ENCODE data around the gene NT5DC3.
"Not testable (repeated sequence)": the region's sequence is repeated elsewhere in the genome, so short reads cannot be mapped to it uniquely, and the experiment has no call there.

Gene NT5DC3

DNA sequence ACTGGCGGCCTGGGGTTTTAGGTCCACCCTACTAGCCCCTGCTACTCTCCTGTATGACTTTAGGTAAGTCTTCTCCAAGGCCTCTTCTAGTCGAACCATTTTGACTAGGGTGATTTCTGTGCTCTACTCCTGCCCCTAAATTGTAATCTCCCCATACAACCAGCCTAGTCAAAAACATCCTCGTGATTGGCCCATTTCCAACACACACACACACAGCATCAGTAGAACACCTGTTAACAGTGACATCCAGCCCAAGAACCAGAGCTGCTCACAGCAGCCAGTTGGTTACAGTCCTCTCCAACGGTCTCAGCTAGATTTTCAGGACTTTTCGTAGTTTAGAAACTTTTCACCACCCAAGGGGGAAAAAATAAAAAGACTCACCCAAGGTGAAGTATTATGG lies 30.9 kb downstream of the NT5DC3 start:
- DNase-seq (ENCODE audit: low read depth, low spot score): no peak

GRCh38 chr12:103809639-103810038 lies 31.4 kb downstream of the NT5DC3 start:
- DNase-seq (ENCODE audit: low read depth, low spot score): not testable (repeated sequence)

GRCh38 chr12:103809154-103809553 lies 31.9 kb downstream of the NT5DC3 start:
- DNase-seq (ENCODE audit: low read depth, low spot score): no peak

DNA sequence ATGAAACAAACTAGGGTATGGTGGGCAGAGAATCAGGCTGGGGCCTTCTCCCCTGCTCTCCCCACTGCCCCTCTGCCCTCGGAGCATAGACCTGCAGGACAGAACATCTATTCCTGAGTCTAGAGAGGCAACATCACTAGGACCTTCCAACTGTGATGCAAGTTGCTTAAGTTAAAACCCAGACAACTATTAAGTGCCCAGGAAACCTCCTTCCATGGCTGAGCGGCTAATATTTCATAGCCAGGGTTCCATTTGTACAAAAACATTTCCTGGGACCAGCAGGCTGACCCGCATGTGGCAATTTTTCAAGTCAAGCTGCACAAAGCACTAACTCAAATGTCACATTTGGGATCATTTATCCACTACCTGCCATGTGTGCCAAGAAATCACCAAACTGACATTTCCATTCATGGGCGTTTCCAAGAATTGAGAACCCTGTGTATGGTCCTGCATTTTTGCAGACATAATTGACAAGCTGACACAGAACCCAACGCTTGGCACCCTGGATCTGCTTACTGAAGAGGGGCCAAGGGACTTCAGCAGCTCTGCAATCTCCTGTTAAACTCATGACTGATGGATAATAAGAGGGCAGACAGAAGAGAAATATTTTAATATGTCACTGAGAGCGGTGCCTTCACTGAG lies 32.7 kb downstream of the NT5DC3 start:
- DNase-seq (ENCODE audit: low read depth, low spot score): no peak

- no peak for DNase-seq (ENCODE audit: low read depth, low spot score)
These were observed 33.3 kb downstream of the NT5DC3 start for GRCh38 chr12:103807561-103808238.

DNA sequence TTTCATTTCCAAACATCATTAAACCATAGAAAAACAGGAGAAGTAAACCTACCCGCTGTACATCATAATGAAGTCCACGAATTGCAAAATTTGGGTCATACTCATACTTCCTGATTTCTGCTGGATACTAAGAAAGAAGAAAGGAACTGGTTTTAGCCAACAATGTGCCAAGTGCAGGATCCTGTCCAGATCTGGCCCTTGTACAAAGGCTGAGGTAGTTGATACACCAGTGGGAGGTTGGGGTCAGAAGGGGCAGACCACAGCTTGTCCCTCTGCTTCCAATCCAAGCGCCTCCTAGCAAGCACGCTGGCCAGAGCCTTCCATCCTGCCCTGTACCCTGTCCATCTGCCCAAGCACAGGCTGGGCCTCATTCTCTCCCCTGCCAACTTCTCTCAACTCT lies 34.2 kb downstream of the NT5DC3 start:
- no peak for DNase-seq (ENCODE audit: low read depth, low spot score)

DNA sequence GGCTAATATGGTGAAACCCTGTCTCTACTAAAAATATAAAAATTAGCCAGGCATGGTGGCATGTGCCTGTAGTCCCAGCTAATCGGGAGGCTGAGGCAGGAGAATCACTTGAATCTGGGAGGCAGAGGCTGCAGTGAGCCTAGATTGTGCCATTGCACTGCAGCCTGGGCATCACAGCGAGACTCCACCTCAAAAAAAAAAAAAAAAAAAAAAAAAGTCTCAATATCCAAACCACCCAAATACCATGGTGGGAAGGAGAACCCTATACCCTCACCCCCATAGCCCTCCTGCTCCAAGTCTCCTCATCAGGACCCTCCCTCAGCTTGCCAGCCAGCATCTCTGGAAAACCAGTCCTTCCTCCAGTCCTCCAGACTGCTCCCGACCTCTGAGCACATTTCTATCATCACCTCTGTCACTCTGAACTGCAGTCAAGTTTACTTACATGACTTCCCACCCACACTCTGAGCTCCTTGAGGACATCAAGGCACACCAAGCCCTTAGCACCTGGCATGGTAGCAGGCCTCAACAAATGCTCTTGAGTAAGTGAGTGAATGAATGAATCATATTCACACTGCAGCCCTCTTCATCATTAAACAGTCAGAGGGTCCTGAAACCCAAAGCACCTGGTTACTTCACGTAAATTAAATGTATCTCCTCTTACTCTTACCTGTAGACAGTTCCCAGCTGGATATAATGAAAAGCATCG lies 35.2 kb downstream of the NT5DC3 start:
- DNase-seq (ENCODE audit: low read depth, low spot score): no peak

DNA sequence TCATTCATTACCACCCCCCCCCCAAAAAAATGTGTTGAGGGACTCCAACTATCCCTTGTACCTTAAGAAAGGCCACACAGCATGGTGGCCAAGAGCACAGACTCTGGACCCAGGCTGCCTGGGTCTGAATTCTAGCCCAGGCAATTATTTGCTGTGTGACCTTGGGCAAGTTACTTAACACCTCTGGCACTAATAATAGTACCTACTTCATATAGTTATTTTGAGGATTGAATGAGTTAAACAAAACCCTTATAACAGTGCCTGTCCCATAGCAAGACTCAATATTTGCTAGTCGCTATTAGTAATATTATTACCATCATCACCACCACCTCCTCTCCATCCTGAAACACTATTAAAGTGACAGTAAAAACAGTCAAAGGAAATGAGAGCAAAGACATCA lies 37.2 kb downstream of the NT5DC3 start:
- no peak for DNase-seq (ENCODE audit: low read depth, low spot score)

GRCh38 chr12:103802586-103802886 lies 38.5 kb downstream of the NT5DC3 start:
- no peak for DNase-seq (ENCODE audit: low read depth, low spot score)

- DNase-seq (ENCODE audit: low read depth, low spot score): no peak
These were observed 39.1 kb downstream of the NT5DC3 start for GRCh38 chr12:103801709-103802585.

GRCh38 chr12:103799857-103800771 lies 40.9 kb downstream of the NT5DC3 start:
- no peak for DNase-seq (ENCODE audit: low read depth, low spot score)

DNA sequence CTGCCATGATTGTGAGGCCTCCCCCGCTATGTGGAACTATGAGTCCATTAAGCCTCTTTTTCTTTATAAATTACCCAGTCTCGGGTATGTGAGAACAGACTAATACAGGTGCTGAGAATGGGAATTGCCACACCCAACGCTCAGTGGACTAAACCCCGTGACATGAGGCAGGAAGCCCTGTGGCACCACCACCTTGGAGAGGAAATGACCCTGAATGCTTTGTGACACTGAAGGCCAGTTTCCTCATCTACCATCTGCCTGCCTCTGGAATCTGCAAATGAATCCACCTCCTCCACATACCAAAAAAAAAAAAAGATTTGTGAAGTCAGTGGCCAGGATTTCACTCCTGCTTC lies 41.6 kb downstream of the NT5DC3 start:
- no peak for DNase-seq (ENCODE audit: low read depth, low spot score)

- DNase-seq (ENCODE audit: low read depth, low spot score): no peak
These were observed 42.4 kb downstream of the NT5DC3 start for GRCh38 chr12:103798586-103798985.

GRCh38 chr12:103794309-103795213 lies 46.5 kb downstream of the NT5DC3 start:
- no peak for DNase-seq (ENCODE audit: low read depth, low spot score)

DNA sequence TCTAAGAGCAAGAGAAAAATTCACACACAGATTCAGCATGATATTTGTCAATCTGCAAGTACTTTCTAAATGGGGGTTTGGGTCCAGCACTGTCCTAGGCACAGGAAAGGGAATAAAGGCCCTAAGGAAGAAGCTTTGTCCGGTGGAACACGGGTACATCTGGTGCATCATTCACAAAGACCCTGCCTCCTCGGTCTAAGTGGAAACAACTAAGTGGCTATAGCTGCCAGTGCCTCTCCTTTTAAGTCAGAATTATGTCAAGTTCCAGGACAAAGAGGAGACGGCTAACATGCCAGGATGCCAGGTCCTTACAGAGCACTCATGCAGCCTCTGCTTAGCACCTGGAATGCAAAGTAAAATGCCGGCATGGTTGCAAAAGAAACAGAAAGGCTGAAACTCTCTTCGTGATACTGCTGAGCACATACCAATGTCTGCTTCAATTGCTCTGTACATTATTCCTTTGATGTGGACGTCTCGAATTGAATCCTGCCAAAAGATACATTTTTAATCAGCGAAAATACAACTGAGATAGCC lies 47.5 kb downstream of the NT5DC3 start:
- no peak for DNase-seq (ENCODE audit: low read depth, low spot score)

DNA sequence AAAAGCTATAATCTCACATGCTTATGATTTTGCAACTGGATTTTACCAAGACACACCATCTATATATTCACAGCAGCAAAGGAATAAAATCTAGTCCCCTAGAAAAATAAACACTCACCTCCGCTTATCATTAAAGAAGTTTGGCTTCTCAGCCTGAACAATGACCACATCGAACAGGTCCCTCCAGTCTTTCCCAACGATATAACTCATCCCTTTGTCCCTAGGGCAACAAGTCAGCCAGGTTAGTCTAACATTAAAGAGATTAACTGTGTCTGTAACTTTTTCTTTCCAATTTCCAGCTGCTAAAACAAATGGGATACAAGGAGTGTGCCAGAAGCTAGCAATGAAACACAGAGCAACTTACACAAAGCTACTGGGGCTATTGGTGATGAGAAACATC lies 48.0 kb downstream of the NT5DC3 start:
- DNase-seq (ENCODE audit: low read depth, low spot score): no peak

- DNase-seq (ENCODE audit: low read depth, low spot score): no peak
These were observed 49.6 kb downstream of the NT5DC3 start for GRCh38 chr12:103791350-103791920.

- no peak for DNase-seq (ENCODE audit: low read depth, low spot score)
These were observed 54.8 kb downstream of the NT5DC3 start for GRCh38 chr12:103786201-103786600.

GRCh38 chr12:103785243-103786031 lies 55.6 kb downstream of the NT5DC3 start:
- no peak for DNase-seq (ENCODE audit: low read depth, low spot score)
